ENCODE data around the gene KRT6B. TPM values are rescaled to one million over a fixed set of nuclear protein-coding genes. Genes with fewer than 3 reads are reported as not detected.

KRT6B gene
- total RNA-seq, 1 experiment from 2014 or later, result not detected

DNA sequence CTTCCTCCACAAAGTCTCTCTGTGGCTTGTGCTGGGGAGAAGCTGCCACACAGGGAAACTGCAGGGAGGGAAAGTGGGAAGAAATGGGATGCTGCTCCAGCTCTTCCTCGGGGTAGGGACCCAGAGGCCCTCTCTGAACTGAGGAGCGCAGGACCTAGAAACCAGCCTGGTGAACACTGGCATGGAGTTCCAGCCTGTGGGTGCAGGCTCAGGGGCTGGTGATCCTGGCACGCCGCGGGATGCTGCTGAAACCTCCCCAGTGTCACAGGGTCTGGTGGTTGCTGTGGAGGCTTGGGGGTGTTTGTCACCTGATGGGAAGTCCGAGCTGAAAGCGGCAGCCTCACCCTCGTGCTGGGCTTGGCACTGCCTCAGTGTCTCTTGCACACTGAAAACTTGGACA lies 12.5 kb downstream of the KRT6B start:
- in situ Hi-C loops (cut with HindIII; ENCODE audit: low sequenced_read_pairs), result no loop called here
- no peak for DNase-seq (ENCODE audit: low spot score)

DNA sequence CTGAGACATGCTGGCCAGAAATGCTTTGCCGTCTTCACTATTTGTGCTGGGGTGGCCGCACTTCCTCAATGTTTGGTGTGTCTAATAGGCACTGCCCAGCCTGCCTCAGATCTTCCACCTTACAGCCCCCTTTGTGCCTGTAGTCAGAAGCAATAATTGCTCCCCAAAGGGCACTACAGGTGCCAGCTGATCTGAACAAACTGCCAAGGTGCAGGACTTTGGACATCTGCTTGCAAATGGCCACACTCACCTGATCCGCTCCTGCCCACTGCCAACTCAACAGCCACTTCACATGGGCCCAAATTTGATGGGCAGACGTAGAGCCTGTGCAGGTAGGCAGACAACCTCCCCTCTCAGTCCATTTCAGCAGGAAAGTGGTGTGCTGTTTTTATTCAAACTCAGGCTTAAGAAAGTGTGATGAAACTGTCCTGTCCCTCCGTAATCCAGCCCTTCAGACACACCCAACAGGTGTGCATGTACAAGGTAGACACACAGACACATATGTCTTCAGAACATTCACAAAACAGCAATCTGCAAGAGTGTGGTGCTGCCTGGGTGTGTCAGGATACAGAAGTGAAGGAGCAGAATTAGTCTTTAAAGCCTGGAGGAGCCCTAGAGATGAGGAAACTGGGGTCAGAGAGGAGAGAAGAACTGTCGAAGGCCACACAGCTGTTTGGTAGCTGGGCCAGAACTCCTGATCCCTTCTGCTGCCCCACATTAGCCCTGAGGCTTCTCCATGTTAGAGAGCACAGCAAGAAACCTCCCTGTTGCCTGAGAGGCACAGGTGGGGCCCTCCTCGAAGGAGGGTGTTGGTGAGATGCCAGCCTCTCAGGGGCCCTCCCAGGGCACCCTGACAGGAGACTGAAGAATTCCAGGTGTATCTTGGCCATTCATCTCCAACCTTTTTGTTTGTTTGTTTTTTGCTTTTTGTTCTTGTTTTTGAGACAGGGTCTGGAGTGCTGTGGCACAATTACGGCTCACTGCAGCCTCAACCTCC lies 13.3 kb downstream of the KRT6B start:
- in situ Hi-C loops (cut with HindIII; ENCODE audit: low sequenced_read_pairs), result no loop called here
- DNase-seq (ENCODE audit: low spot score), result no peak

DNA sequence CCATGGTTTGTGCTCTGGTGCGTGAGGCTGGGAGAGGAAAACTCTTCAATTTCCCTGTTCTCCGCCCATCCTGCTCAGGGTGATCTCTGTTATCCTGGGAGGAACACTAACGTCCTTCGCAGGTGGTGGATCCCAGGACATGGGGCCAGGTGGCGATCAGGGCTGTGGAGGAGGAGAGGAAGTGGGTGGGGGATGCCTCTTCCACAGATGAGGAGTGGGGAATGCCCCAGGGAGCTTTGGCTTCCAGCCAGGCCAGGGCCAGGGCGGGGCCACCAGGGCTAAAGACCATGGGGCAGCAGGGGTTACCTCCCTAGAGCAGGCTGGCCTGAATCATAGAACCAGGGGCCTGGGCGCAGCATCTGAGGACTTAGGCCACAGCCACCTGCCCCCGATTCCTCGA lies 14.4 kb downstream of the KRT6B start:
- DNase-seq (ENCODE audit: low spot score), result no peak
- in situ Hi-C loops (cut with HindIII; ENCODE audit: low sequenced_read_pairs), result no loop called here

DNA sequence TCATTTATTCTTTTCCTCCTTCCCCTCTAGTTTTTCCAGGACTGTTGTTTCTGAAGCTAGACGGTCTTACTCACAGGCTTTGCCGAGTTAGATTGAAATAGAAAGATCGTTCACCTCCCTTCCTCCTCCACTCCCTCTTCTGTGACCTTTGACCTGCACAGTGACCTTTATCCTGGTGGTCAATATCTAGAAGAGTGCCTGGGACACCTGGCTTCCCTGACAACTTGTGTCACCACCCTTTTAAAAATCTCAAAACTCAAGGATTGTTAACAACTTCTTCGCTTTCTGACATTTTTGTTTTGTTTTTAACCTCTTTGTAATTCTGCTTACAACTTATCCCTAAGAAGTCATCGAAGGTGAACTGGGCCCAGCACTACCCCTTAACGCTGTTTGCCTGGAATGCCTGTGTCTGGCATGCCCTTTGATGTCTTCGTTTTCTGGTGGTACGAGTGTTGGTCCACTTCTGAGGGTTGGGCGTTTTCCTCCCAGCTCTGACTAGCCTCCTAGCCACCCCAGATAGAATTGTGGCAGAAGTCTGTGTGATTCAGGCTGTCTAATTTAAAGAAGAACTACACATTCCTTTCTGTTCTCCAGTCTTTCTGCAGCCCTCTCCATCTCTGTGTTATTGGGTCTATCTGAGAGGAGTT lies 15.0 kb downstream of the KRT6B start:
- in situ Hi-C loops (cut with HindIII; ENCODE audit: low sequenced_read_pairs), result no loop called here

DNA sequence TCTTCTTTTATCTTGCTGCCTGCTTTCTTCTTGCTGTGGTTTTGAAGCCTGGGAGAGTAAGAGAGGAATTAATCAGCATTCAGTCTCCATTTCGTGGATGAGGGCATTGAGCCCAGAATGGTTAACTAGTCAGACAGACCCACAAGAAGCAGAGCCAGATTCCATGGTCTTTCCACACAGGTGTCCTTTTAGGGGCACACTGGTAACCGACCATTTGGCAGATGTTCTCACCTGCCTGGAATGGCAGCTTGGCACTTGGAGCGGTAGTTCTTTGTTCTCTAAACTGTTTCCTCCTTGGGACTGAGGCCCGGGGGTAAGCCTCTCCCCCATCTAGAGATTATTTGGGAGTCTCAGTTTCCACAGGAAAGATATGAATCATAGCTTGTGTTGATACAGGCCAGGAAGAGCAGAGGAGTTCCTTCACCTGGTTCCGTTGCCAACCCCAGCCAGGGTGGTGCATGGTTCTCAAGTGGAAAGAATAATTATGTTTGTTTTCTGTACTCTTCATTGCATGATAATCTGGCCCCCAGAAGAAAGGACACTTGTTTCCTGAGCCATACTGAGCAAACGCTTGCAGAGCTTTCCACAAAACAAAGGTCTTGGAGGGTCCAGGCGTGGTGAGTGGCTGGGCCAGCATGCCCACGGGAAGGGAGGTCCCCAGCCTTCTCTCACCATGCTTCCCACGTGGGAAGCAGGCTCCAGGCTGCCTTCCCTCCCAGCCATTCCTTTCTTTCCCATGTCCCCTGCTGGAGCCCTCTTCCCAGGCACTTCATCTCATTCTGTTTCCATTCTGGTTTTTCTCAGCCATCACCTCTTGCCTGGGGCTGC lies 15.7 kb downstream of the KRT6B start:
- no peak for DNase-seq (ENCODE audit: low spot score)
- in situ Hi-C loops (cut with HindIII; ENCODE audit: low sequenced_read_pairs), result no loop called here

More for the DNA sequence above, 15.0 kb downstream of the KRT6B start:
- DNase-seq (ENCODE audit: low spot score), result no peak

DNA sequence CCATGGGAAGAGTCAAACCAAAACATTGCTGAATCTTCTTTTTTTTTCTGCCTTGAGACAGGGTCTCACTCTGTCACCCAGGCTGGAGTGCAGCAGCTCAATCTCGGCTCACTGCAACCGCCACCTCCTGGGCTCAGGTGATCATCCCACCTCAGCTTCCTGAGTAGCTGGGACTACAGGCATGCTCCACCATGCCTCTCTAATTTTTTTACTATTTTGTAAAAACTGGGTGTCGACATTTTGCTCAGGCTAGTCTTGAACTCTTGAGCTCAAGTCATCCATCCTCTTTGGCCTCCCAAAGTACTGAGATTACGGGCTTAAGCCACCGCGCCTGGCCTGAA lies 16.3 kb downstream of the KRT6B start:
- DNase-seq (ENCODE audit: low spot score), result no peak
- in situ Hi-C loops (cut with HindIII; ENCODE audit: low sequenced_read_pairs), result no loop called here

DNA sequence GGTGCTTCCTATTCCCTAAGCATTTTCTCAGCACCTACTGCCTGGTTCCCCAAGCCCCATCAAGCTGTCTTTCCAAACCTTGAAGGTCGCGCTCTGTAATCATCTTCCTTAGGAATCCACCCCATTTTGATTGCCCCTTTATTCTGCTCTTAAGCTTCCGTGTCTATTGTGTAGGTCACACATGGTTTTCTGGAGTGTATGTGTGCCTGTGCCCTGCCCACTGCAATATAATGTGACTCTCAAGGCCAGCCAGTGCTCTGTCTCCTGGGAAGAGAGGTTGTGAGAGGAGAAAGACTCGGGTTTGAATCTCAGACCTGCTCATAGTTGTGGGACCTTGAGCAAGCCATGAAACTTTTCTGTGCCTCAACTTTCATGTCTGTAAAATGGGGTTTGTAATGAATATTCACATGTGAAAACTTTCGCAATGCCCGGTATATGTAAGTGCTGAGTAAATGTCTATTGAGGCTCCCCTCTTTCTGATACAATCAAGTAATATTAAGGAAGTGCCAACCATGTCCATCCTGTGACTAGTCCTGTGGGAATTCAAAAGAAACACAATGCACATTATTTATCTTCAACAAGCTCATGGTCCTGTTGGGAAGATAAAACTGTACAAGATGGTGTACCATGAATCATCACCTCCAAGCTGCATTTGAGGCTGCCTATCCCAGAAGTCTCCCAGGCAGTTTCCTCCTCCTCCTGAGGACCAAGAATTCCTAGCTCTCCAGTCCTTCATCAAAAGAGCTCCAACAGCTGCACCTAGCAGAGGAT lies 17.0 kb downstream of the KRT6B start:
- in situ Hi-C loops (cut with HindIII; ENCODE audit: low sequenced_read_pairs), result no loop called here
- DNase-seq (ENCODE audit: low spot score), result no peak

DNA sequence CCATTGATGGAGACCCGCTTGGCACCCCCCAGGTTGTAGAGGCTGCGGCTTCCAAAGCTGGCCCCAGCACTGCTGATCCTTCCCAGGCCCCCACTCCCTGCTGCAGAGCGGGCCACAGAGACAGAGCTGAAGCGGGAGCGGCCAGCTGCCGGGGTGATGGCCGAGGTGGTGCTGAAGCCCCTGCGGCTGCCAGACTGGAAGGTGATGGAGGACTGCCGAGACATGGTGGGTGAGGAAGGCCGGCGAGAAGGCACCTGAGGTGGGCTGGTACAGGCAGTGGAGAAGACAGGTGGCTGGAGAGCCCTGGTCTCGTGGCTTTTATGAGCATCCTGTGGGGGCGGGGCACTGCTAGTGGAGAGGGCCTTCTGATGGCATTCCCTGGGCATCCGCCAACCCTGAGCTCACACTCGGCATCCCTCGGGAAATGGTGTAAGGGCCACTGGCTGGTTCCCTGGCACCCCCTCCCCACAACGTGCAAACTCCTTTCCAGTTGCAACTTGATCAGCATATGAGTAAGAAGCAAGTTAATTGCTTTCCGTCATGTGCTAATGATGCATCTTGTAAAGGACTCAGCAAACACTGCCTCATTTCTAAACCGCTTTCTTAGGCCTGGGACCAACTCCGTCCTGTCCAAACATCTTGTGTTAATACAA lies 17.7 kb downstream of the KRT6B start, which contains the start of gene KRT75:
Gene KRT75 (minus strand): TSS at position 291 of the 653 bp plus-strand sequence. CDS start 67 bp downstream, at position 224.
- in situ Hi-C loops (cut with HindIII; ENCODE audit: low sequenced_read_pairs), result no loop called here
- no peak for DNase-seq (ENCODE audit: low spot score)

DNA sequence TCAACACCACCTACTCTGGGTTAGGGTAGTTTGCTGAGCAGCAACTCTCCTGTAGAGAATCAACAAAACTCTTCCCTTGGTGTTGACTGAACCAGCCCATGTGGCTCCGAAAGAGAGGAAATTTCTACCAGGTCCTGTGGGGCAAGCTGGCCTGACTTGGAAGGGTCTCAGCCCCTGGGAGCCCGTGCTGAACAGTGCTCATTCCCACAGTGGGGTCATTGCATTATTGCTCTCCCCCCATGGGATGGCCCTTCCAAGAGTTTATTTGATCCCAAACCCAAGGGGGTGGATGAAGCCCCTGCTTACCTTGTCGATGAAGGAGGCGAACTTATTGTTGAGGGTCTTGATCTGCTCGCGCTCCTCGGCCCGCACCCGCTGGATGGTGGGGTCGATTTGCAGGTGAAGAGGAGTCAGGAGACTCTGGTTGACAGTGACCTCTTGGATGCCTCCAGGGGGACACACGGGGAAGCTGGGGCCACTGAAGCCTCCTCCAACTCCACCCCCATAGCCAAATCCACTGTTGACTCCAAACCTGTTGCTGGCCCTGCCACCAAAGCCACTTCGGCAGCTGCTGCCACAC lies 18.4 kb downstream of the KRT6B start:
- in situ Hi-C loops (cut with HindIII; ENCODE audit: low sequenced_read_pairs), result no loop called here
- no peak for DNase-seq (ENCODE audit: low spot score)

DNA sequence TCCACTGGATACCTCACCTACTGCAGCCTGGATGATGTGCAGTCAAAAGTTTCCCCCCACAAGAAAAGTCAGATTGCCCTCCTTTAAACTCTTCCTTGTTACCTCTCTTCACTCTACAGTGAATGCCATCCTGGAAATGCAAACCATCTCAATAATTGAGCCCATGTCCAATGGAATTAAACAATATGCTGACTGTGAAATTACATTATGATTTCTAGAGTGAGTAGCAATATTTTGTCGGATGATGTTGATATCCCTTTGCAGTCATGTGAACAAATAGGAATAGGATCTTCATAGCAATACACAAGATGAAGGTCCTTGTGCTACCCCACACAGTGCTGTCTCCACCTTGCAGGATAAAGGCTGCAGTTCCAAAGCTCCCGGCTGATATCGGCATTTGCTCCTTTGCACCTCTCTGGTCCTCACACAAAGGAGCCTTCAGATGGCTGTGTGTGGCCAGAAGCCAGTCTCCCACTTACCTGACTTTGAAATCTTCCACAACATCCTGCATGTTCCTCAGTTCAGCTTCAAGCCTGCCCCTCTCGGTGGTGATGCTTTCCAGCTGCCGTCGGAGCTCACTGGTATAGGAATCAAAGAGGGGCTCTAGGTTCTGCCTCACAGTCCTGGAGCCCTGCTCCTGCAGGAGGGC lies 19.3 kb downstream of the KRT6B start:
- no peak for DNase-seq (ENCODE audit: low spot score)
- in situ Hi-C loops (cut with HindIII; ENCODE audit: low sequenced_read_pairs), result no loop called here

DNA sequence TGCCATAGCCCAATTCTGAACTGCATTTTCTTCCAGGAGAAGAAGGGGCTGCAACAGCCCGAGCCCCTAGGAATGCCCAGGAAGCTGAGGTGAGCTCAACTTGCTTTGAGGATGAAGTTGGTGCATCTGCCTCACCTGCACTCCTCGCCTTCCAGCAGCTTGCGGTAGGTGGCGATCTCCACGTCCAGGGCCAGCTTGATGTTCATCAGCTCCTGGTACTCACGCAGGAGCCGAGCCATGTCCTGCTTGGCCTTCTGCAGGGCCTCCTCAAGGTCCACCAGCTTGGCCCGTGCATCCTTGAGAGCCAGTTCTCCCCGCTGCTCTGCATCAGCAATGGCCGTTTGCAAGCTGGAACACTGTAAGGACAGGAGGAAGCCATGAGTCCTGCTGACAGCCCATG lies 23.8 kb downstream of the KRT6B start:
- in situ Hi-C loops (cut with HindIII; ENCODE audit: low sequenced_read_pairs), result no loop called here

DNA sequence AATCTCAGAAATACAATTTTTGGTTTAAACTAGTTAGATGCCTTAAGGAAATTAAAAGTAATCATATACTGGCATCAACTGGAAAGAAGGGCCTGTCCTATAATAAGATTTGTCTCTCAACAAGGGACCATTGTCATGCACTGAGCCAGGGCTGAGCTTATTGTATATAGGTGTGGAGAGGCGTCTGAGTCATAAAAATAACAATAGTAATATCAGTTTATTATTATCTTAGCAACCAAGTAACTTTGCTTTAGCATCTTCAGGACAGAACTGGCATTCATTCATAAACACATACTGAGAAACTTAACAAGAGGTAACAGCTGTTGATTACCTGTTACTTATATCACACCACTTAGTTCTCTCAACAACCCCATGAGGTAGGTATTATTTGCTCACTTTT lies 24.9 kb downstream of the KRT6B start:
- DNase-seq (ENCODE audit: low spot score), result no peak
- in situ Hi-C loops (cut with HindIII; ENCODE audit: low sequenced_read_pairs), result no loop called here

More for the DNA sequence above, 23.8 kb downstream of the KRT6B start:
- no peak for DNase-seq (ENCODE audit: low spot score)

DNA sequence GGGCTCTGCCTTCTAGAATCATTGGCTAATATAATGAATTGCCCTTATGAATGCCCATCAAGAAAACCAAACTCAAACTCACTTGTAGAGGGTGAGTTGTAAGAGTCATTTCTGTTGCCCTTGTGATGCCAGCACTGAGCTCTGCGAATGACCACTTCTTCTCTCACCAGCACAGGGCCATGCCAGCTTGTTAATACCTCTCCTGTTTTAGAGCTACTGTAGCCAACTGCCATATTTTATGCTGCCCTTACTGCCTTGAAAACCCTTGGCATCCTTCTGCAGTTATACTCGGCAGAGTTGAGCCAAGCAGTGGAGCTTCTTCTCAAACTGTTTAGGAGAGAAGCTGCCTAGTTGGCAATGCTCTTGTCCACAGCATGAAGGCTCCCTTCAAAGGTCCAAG lies 25.9 kb downstream of the KRT6B start:
- DNase-seq (ENCODE audit: low spot score), result no peak
- in situ Hi-C loops (cut with HindIII; ENCODE audit: low sequenced_read_pairs), result no loop called here

DNA sequence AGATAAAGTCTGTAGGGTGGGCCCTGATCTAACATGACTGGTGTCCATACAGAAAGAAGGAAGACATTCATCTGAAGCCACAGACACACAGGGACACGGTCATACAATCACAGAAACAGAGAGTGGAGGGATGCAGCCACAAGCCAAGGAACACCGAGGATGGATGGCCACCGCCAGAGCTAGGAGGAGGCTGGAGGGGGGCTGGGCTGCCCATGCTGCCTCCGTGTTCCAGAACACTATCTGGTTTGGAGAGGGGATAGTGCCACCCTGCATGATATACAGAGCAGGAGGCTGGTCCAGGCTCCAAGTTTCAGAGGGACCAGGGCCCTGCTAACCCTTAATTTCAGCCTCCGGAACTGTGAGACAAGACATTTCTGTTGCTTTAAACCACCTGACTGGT lies 26.5 kb downstream of the KRT6B start:
- in situ Hi-C loops (cut with HindIII; ENCODE audit: low sequenced_read_pairs), result no loop called here
- DNase-seq (ENCODE audit: low spot score), result no peak

DNA sequence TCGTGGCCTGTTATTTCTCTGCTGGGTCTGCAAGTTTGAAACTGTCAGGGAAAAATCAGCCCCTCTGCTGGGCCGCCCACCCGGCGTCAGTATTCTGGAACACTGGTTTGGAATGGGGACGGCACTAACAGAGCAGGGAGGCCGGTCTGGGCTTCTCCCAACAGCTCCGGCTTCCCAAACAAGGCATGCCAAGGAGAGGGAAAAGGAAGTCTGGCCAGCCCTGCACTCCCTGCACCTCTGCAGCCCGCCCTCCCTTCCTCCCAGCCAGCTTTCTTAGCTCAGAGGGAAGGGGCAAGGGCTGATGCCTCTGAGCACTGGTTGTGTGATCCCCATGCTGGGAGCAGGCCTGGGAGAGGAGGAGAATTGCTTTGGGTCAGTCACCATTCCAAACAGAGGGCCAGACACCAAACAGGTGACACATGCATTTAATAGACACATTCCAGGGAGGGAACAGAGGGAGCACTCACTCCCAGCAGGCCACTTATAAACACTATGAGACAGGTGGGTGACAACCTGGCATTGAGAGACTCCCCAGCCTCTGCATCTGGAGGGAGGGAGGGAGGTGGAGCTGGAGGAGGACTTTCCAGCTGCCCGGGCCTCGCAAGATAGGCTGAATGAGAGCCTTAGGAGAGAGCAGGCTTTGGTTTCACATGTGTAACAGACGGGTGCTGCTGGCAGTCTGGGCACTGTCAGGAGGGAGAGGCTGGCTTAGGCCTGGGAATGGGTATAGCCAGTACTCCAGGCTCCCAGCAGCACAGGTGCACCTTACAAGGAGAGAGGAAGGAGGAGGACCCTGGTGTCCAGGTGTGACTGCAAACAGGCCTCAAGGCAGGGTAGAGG lies 28.1 kb downstream of the KRT6B start:
- no peak for DNase-seq (ENCODE audit: low spot score)
- in situ Hi-C loops (cut with HindIII; ENCODE audit: low sequenced_read_pairs), result no loop called here

DNA sequence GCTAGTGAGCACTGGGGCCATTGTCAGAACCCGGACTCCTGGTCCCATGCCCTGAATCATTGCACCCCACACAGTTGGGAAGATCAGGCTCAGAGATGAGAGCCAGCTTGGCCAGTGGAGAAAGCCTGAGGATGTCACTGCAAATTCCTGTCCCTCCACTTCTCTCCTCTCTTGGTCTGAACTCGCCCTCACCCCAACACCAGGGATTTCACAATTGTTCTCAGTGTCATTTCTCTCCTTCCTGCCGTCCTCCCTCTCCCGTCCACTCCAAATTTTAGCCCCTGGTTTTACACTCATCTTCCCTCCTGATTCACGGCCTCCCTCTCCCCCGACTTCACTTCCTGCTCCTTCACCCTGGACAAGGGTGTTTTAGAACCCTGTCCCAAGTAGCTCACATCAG lies 28.9 kb downstream of the KRT6B start:
- in situ Hi-C loops (cut with HindIII; ENCODE audit: low sequenced_read_pairs), result no loop called here
- DNase-seq (ENCODE audit: low spot score), result no peak

DNA sequence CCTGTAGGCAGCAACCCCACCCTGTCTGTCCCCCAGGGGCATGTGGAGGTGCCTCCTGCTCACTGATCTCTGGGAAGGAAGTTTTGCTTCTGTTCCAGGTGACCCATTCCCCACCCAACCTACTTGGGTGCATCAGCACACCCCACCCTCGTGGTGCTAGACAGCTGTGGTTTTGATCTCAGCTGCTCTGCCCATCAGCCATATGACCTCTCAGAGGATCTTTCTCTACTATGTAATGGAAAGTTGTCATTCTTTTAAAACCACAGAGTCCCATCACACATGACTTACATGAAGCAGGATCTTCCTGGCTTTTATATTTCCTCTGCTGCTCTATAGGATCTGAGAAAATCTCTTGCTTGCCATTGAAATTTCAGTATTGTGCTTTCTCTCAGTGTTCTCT lies 32.3 kb downstream of the KRT6B start:
- in situ Hi-C loops (cut with HindIII; ENCODE audit: low sequenced_read_pairs), result no loop called here
- no peak for DNase-seq (ENCODE audit: low spot score)
